ENCODE results near the gene AMOTL2.

Gene AMOTL2

GRCh38 chr3:134374105-134374790 lies at the start of gene AMOTL2:
Gene AMOTL2, minus strand, starts transcription at chr3:134374447. Its CDS starts 3,014 bp downstream, at chr3:134371433.
- no peak for DNase-seq (ENCODE audit: low read depth)
- H3K4me3 ChIP-seq (ENCODE audit: low read depth, low read length): peak within 1 kb of the TSS; percentile 13
- TF ChIP-seq, protein P1, sequence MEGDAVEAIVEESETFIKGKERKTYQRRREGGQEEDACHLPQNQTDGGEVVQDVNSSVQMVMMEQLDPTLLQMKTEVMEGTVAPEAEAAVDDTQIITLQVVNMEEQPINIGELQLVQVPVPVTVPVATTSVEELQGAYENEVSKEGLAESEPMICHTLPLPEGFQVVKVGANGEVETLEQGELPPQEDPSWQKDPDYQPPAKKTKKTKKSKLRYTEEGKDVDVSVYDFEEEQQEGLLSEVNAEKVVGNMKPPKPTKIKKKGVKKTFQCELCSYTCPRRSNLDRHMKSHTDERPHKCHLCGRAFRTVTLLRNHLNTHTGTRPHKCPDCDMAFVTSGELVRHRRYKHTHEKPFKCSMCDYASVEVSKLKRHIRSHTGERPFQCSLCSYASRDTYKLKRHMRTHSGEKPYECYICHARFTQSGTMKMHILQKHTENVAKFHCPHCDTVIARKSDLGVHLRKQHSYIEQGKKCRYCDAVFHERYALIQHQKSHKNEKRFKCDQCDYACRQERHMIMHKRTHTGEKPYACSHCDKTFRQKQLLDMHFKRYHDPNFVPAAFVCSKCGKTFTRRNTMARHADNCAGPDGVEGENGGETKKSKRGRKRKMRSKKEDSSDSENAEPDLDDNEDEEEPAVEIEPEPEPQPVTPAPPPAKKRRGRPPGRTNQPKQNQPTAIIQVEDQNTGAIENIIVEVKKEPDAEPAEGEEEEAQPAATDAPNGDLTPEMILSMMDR (IDR thresholded peaks at IDR 0.05; ENCODE audit: low read depth, low read length, missing control alignments): no peak

GRCh38 chr3:134423153-134423552 lies 48.9 kb upstream of the AMOTL2 start:
- no peak for DNase-seq (ENCODE audit: low read depth)
- no peak overlapping the region for H3K4me3 ChIP-seq (ENCODE audit: low read depth, low read length)
- TF ChIP-seq, protein P1 (IDR thresholded peaks at IDR 0.05; ENCODE audit: low read depth, low read length, missing control alignments): no peak

GRCh38 chr3:134419960-134420321 lies 45.7 kb upstream of the AMOTL2 start:
- no peak for DNase-seq (ENCODE audit: low read depth)
- H3K4me3 ChIP-seq (ENCODE audit: low read depth, low read length): no peak overlapping the region

GRCh38 chr3:134419214-134419959 lies 45.1 kb upstream of the AMOTL2 start:
- no peak for DNase-seq (ENCODE audit: low read depth)
- no peak overlapping the region for H3K4me3 ChIP-seq (ENCODE audit: low read depth, low read length)
- TF ChIP-seq, protein P1 (IDR thresholded peaks at IDR 0.05; ENCODE audit: low read depth, low read length, missing control alignments): no peak

More at GRCh38 chr3:134419960-134420321, 45.7 kb upstream of the AMOTL2 start:
- TF ChIP-seq, protein P1 (IDR thresholded peaks at IDR 0.05; ENCODE audit: low read depth, low read length, missing control alignments): no peak

GRCh38 chr3:134409041-134409440 lies 34.8 kb upstream of the AMOTL2 start:
- no peak for DNase-seq (ENCODE audit: low read depth)
- TF ChIP-seq, protein P1 (IDR thresholded peaks at IDR 0.05; ENCODE audit: low read depth, low read length, missing control alignments): no peak
- no peak overlapping the region for H3K4me3 ChIP-seq (ENCODE audit: low read depth, low read length)

DNA sequence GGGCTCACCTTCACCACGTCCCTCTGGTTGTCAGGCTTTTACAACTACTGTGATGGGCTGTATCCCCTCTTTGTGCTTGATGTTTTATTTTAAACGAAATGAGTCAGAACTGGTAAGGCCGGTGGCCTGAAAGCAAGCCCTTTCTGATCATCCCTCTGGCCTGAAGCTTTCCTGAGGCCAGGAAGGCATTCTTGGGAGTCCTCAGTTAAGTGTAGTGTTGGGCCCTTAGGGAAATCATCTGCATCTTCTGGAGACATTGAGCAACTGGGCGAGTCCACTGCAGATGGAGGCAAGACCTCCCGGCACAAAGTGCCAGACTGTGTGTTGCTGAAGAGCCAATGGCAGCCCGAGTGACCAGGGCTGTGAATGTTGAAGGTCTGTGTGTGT lies 33.0 kb upstream of the AMOTL2 start:
- DNase-seq (ENCODE audit: low read depth): no peak

More for the DNA sequence above, 33.0 kb upstream of the AMOTL2 start:
- H3K4me3 ChIP-seq (ENCODE audit: low read depth, low read length): no peak overlapping the region
- TF ChIP-seq, protein P1 (IDR thresholded peaks at IDR 0.05; ENCODE audit: low read depth, low read length, missing control alignments): no peak

Data from GM12864 (cell line).